GM10266 (cell line): ENCODE results near the gene ITGAL.

Experiments used
- DNase-seq: peaks from one replicate; pipeline ENCODE4 v3.0.0; 2012; ENCODE audit errors: extremely low spot score
- TF ChIP-seq, protein P1 (sequence below): IDR thresholded peaks from 2 replicates; pipeline ENCODE4 v1.5.1; 2012; ENCODE audit warnings: mild to moderate bottlenecking, low read depth; ENCODE audit not compliant: control insufficient read depth, insufficient read depth; ENCODE audit errors: missing control alignments

The ITGAL gene

DNA sequence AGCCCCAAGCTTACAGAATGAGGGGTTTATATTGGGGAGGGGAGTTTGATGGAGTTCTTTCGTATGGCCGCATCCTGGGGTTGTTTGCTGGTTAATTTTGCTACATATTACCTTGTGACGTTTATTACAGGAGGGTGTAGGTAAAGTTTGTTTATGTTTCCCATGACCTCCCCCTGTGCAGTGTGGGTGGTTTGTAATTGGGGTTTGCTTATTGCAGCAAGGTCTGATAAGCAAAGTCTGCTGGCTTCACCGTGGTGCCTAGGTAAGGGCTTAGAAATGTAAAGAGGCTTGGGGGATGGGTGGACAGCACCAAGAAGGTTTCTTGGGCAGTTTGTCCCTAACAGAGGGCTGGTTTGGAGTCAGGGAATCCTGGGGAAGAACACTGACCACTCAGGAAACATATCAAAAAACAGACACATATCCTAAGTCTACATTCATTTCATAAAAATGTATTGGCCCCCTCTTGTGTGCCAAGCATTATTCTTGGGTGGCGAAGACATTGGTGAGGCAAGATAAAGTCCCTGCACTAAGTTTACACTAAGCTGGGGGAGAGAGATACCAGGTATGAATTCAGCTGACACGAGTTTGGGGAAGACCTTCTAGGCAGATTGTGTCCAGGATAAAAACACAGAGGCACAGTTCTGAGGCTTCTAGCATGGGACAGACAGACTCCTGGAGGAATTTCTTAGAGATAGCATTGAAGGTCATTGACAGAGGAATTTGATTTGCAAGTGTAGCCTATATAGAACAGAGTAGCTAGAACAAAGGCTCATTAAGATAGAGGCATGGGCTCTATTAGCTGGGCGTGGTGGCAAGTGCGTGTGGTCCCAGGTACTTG, 76.1 kb downstream of the ITGAL start:
- TF ChIP-seq, protein P1, sequence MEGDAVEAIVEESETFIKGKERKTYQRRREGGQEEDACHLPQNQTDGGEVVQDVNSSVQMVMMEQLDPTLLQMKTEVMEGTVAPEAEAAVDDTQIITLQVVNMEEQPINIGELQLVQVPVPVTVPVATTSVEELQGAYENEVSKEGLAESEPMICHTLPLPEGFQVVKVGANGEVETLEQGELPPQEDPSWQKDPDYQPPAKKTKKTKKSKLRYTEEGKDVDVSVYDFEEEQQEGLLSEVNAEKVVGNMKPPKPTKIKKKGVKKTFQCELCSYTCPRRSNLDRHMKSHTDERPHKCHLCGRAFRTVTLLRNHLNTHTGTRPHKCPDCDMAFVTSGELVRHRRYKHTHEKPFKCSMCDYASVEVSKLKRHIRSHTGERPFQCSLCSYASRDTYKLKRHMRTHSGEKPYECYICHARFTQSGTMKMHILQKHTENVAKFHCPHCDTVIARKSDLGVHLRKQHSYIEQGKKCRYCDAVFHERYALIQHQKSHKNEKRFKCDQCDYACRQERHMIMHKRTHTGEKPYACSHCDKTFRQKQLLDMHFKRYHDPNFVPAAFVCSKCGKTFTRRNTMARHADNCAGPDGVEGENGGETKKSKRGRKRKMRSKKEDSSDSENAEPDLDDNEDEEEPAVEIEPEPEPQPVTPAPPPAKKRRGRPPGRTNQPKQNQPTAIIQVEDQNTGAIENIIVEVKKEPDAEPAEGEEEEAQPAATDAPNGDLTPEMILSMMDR, result no peak
- DNase-seq, result no peak

DNA sequence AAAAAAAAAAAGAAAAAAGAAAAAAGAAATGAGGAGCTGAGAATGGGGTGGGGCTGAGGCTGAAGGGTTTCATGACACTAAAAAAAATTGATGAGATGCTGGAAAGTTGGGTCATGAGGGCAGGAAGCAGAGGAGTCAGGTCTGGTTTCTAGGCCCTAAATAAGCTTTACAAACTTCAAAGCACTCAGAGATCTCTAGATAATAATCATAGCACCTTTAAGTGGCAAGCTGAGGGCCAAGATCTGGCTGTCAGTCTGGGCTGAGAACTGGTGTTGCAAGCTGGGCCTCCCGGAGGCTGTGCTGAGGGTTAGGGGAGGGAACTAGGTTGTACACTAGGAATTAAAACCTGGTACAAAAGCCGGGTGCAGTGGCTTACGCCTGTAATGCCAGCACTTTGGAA, 79.2 kb downstream of the ITGAL start:
- TF ChIP-seq, protein P1, result no peak
- DNase-seq, result peak; percentile 76

DNA sequence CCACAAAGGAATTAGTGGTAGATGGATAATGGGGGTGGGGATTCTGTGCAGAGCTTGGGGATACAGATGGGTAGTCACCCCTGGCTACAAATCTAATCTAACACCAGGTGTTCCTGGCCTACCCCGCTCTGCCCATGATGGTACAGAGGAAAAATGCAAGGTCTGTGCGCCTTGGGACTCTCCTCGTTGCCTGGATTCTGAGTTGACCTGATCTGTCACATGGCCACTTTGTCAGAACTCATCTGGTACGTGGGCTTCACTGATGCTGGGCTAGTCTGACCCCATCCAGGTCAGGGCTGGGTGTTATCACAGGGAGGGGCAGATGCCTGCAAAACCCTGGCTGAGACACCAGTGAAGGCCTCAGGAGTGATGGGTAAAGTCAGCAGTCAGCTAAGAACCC, 80.4 kb downstream of the ITGAL start:
- TF ChIP-seq, protein P1, result no peak
- no peak for DNase-seq

DNA sequence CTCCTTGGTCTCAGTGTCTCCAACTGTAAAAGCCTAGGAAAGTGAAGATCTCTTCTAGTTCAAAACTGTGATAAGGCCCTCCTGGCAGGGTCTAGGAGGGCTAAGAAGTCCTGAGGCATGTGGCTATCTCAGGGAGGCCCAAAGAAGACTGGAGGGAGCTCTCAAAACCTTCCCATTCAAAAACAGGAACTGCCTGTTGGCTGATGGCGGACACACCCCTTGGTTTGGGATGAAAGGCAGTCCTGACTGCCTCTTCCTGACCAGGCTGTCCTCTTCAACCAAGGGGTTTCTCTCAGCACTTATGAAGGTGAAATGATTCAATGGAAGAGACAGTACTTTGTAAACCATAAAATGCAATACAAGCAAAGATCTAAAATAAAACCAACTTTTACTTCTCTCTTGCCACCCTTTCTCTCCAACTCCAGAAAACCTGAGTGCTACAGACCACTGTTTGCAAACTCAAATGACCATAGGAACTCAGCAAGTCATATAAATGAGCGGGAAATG, 80.9 kb downstream of the ITGAL start:
- TF ChIP-seq, protein P1, result no peak
- no peak for DNase-seq

DNA sequence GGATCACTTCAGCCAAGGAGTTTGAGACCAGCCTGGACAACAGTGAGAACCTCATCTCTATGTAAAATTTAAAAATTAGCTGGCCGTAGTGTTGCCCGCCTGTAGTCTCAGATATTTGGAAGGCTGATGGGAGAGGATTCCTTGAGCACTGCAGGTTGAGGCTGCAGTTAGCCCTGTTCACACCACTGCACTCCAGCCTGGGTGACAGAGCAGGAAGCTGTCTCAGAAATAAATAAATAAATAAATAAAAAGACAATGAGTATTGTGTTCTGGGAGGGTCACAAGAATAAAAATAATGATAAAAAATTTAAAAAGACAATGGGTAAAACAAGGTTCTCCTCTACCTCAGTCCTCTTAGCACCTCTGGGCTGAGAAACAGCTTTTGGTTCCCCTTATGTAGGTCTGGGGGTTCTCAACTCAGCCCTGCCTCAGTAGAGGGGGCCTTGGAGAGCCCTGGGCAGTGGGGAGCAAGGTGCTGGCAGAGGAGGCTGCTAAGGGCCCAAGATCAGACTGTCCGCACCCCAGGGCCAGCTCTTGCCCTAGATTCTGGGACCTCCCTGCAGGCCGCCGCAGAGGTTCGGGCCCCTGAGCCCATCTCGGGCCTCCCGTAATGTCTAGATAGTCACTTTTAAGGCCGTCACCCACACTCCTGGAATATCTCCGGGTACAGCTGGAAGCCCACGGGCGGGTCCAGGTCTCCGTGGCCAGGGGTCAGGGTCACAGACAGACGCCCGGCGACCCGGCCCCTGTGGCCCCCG, 82.2 kb downstream of the ITGAL start:
- DNase-seq, result no peak
- TF ChIP-seq, protein P1, result no peak

DNA sequence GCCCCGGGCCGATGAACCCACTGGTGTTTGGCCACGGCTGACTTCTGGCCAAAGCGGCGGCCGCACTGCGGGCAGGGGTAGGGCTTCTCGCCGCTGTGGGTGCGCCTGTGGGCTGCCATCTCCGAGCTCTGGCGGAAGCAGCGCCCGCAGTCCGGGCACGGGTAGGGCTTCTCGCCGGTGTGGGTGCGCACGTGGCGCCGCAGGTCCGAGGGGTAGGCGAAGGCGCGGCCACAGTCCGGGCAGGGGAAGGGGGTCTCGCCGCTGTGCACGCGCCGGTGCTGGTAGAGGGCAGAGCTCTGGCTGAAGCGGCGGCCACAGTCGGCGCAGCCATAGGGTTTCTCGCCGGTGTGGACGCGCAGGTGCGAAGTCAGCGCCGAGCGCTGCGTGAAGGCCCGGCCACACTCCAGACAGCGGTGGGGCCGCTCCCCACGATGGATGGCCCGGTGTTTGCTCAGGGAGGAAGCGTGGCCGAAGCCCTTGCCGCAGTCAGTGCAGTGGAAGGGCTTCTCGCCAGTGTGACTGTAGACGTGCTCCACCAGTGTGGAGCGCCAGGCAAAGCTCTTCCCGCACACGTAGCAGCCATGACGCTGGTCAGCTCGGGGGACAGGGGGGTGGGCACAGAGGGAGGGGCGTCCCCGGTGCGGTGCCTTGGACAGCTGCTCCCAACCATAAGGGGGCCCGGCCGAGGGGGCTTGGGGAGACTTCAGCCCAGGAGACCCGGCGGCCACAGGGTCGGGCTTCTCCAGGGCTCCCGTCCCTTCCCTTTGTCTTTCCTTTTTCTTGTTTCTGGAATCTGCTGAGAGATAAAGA, 83.0 kb downstream of the ITGAL start:
- TF ChIP-seq, protein P1, result no peak

More for the DNA sequence above, 83.0 kb downstream of the ITGAL start:
- no peak for DNase-seq
